Ascending aorta (tissue), 2 donors: Measurements from ENCODE around the gene MUCL3. TPM values are rescaled to one million over a fixed set of nuclear protein-coding genes. Genes with fewer than 3 reads are reported as not detected.

Source experiments
- DNase-seq, 2 donors: peaks; one replicate each; pipeline ENCODE4 v3.0.0-alpha.2; 2019; ENCODE audit warnings: low spot score in 2 of 2
- H3K27ac ChIP-seq, 2 donors: fragments of 200-600 bp; sonication (generic); one replicate each; pipeline ENCODE4 v1.5.1; 2016 to 2017; ENCODE audit warnings: mild to moderate bottlenecking in 1 of 2
- H3K27me3 ChIP-seq: fragments of 200-600 bp; sonication (generic); one replicate; pipeline ENCODE4 v1.5.1; 2017
- H3K36me3 ChIP-seq, 2 donors: fragments of 200-600 bp; sonication (generic); one replicate each; pipeline ENCODE4 v1.5.1; 2016
- H3K4me1 ChIP-seq, 2 donors: fragments of 200-600 bp; sonication (generic); one replicate each; pipeline ENCODE4 v1.5.1; 2016 to 2017; ENCODE audit warnings: mild to moderate bottlenecking in 1 of 2
- H3K4me3 ChIP-seq, 2 donors: fragments of 200-600 bp; sonication (generic); one replicate each; pipeline ENCODE4 v1.5.1; 2016 to 2017; ENCODE audit warnings: mild to moderate bottlenecking in 1 of 2
- H3K9me3 ChIP-seq, 2 donors: fragments of 200-600 bp; sonication (generic); one replicate each; pipeline ENCODE4 v1.5.1; 2016
- CTCF ChIP-seq, 3 experiments: fragments of 200-600 bp in 2 of 3; fragments of 450-650 bp in 1 of 3; sonication (generic) in 2 of 3; IDR thresholded peaks; one replicate each; pipeline ENCODE4 v1.5.1; 2016 to 2019; ENCODE audit warnings: antibody characterized with exemption in 3 of 3, mild to moderate bottlenecking in 1 of 3, moderate library complexity in 1 of 3
- intact Hi-C: fragments of 100-400 bp; cut with DNase I; formaldehyde crosslinking; loops from one replicate; pipeline ENCODE4 v1.15.1; 2023
- total RNA-seq: library from RNA; depleted of rRNA; stranded (reverse); fragments of >200 nt; gene quantifications from one replicate; pipeline ENCODE4 v1.1.0, GENCODE V29; 2016

The MUCL3 gene
- not detected for total RNA-seq

- no peak for DNase-seq
- no peaks in the 10 kb centered on the region for H3K36me3 ChIP-seq
- H3K4me3 ChIP-seq = no peak within 1 kb of the TSS
- no peaks in the 10 kb centered on the region for H3K4me1 ChIP-seq
- no peak for TF ChIP-seq CTCF (IDR thresholded peaks at IDR 0.05)
- intact Hi-C loops = no loop called here
- no peaks in the 10 kb centered on the region for H3K27me3 ChIP-seq
- H3K27ac ChIP-seq = no peak within 1 kb of the TSS
- no peaks in the 10 kb centered on the region for H3K9me3 ChIP-seq
Measured at GRCh38 chr6:30940361-30940986, at the start of gene MUCL3. MUCL3 (plus strand) TSS chr6:30940973; CDS start chr6:30941000, 27 bp downstream.

GRCh38 chr6:30891450-30891723, 49.4 kb upstream of the MUCL3 start:
- intact Hi-C loops = no loop called here
- no peak overlapping the region for H3K27ac ChIP-seq
- no peak for TF ChIP-seq CTCF (IDR thresholded peaks at IDR 0.05)
- H3K4me1 ChIP-seq = peaks cover 0 to 4% of the 10 kb centered on the region in 2 donors
- no peak for DNase-seq
- no peaks in the 10 kb centered on the region for H3K27me3 ChIP-seq
- no peaks in the 10 kb centered on the region for H3K9me3 ChIP-seq
- no peak overlapping the region for H3K4me3 ChIP-seq
- H3K36me3 ChIP-seq = peaks cover 11 to 60% of the 10 kb centered on the region in 2 donors

GRCh38 chr6:30891816-30892538, 48.8 kb upstream of the MUCL3 start:
- Histone ChIP-seq H3K27ac (no peak overlapping the region), H3K9me3 (no peaks in the 10 kb centered on the region), H3K27me3 (no peaks in the 10 kb centered on the region), H3K4me1 (no peaks in the 10 kb centered on the region), H3K36me3 (peaks cover 16 to 66% of the 10 kb centered on the region in 2 donors), H3K4me3 (no peak overlapping the region)
- intact Hi-C loops = no loop called here
- peak in 1 of 2 donors; percentile 44 for DNase-seq
- TF ChIP-seq CTCF (IDR thresholded peaks at IDR 0.05) = no peak

GRCh38 chr6:30893001-30893591, 47.7 kb upstream of the MUCL3 start:
- DNase-seq = peak in 1 of 2 donors; percentile 18
- Histone ChIP-seq H3K27me3 (no peaks in the 10 kb centered on the region), H3K9me3 (no peaks in the 10 kb centered on the region), H3K27ac (no peak overlapping the region), H3K4me3 (no peak overlapping the region), H3K36me3 (peaks cover 27 to 77% of the 10 kb centered on the region in 2 donors), H3K4me1 (no peaks in the 10 kb centered on the region)
- intact Hi-C loops = no loop called here
- TF ChIP-seq CTCF (IDR thresholded peaks at IDR 0.05) = no peak

- Histone ChIP-seq H3K4me3 (no peak overlapping the region), H3K27me3 (no peaks in the 10 kb centered on the region), H3K4me1 (no peaks in the 10 kb centered on the region), H3K36me3 (peaks cover 33 to 82% of the 10 kb centered on the region in 2 donors), H3K9me3 (no peaks in the 10 kb centered on the region), H3K27ac (no peak overlapping the region)
- intact Hi-C loops = no loop called here
- TF ChIP-seq CTCF (IDR thresholded peaks at IDR 0.05) = no peak
- DNase-seq = no peak
Measured at GRCh38 chr6:30893666-30894065, 47.1 kb upstream of the MUCL3 start.
